Adrenal gland (tissue), 5 donors: ENCODE results near the gene CFAP410.

Experiments used
- POLR2A ChIP-seq, 2 donors: fragments of 450-650 bp; IDR thresholded peaks; one replicate each; pipeline ENCODE4 v1.6.1; 2017; ENCODE audit warnings: antibody characterized with exemption in 2 of 2, mild to moderate bottlenecking in 2 of 2, moderate library complexity in 1 of 2
- TF ChIP-seq, protein P1 (sequence below), 6 experiments: fragments of 450-650 bp in 4 of 6; fragments of 200-600 bp in 2 of 6; sonication (generic) in 1 of 6; IDR thresholded peaks; 1 replicate in 5 of 6; 2 replicates in 1 of 6; pipeline versions ENCODE4 v1.5.1 to v1.8.0; 2016 to 2021; ENCODE audit warnings: antibody characterized with exemption in 6 of 6, mild to moderate bottlenecking in 2 of 6, moderate library complexity in 1 of 6
- donor health status: DM: no; HTN: no; CAD: no.

DNA sequence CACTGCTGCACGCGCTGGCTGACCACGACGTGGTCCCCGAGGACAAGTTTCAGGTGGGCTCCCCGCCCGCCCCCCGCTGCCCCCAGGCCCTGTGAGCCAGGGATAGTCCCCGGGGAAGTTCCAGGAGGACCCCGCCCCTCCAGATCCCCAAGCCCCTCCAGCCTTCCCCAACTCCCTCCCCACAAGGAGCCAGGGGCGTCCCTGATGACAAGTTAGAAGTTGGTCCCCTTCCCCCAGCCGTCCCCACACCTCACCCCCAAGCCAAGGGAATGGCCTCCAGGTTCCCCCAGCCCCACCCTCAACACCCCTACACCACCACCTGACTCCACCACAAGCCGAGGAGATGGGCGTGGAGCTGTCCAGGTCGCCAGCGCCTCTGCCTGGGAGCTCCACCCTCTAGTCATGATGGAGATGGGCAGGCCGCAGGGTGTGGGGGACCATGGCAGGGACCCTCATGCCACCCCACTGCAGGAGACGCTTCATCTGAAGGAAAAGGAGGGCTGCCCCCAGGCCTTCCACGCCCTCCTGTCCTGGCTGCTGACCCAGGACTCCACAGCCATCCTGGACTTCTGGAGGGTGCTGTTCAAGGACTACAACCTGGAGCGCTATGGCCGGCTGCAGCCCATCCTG, 53.0 kb downstream of the CFAP410 start:
- TF ChIP-seq, protein P1, sequence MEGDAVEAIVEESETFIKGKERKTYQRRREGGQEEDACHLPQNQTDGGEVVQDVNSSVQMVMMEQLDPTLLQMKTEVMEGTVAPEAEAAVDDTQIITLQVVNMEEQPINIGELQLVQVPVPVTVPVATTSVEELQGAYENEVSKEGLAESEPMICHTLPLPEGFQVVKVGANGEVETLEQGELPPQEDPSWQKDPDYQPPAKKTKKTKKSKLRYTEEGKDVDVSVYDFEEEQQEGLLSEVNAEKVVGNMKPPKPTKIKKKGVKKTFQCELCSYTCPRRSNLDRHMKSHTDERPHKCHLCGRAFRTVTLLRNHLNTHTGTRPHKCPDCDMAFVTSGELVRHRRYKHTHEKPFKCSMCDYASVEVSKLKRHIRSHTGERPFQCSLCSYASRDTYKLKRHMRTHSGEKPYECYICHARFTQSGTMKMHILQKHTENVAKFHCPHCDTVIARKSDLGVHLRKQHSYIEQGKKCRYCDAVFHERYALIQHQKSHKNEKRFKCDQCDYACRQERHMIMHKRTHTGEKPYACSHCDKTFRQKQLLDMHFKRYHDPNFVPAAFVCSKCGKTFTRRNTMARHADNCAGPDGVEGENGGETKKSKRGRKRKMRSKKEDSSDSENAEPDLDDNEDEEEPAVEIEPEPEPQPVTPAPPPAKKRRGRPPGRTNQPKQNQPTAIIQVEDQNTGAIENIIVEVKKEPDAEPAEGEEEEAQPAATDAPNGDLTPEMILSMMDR (IDR thresholded peaks at IDR 0.05), result no peak
- TF ChIP-seq POLR2A (IDR thresholded peaks at IDR 0.05), result no peak
